H9 (cell line): Measurements from ENCODE around the gene ETNPPL. TPM values are rescaled to one million over a fixed set of nuclear protein-coding genes. Genes with fewer than 3 reads are reported as not detected.

Source experiments
- DNase-seq: peaks from one replicate; pipeline ENCODE4 v3.0.0-alpha.2; 2017
- H2AFZ ChIP-seq: one replicate; pipeline ENCODE4 v1.6.1; 2013; ENCODE audit warnings: mild to moderate bottlenecking, low read length, control low read depth, moderate library complexity
- H2AK5ac ChIP-seq: 2 replicates; pipeline ENCODE4 v1.6.1; 2013; ENCODE audit warnings: low read length, control low read depth, mixed read lengths; ENCODE audit not compliant: insufficient read length
- H2BK120ac ChIP-seq: one replicate; pipeline ENCODE4 v1.6.1; 2013; ENCODE audit warnings: low read depth, mild to moderate bottlenecking, low read length, control low read depth, inconsistent platforms; ENCODE audit not compliant: poor library complexity, severe bottlenecking
- H2BK12ac ChIP-seq: 2 replicates; pipeline ENCODE4 v1.6.1; 2013; ENCODE audit warnings: low read length, control low read depth, mixed read lengths, low read depth; ENCODE audit not compliant: insufficient read length
- H2BK15ac ChIP-seq: 2 replicates; pipeline ENCODE4 v1.6.1; 2013; ENCODE audit warnings: low read depth, low read length, control low read depth
- H2BK20ac ChIP-seq: one replicate; pipeline ENCODE4 v1.6.1; 2013; ENCODE audit warnings: low read depth, mild to moderate bottlenecking, low read length, control low read depth, inconsistent platforms; ENCODE audit not compliant: poor library complexity, severe bottlenecking
- H2BK5ac ChIP-seq: 2 replicates; pipeline ENCODE4 v1.6.1; 2013; ENCODE audit warnings: low read length, control low read depth, mixed read lengths; ENCODE audit not compliant: insufficient read length
- H3K14ac ChIP-seq: 2 replicates; pipeline ENCODE4 v1.6.1; 2013; ENCODE audit warnings: low read length, control low read depth; ENCODE audit not compliant: insufficient read depth
- H3K18ac ChIP-seq: 2 replicates; pipeline ENCODE4 v1.6.1; 2013; ENCODE audit warnings: low read depth, mild to moderate bottlenecking, mixed read lengths, low read length, control low read depth; ENCODE audit not compliant: insufficient read length
- H3K23ac ChIP-seq: 2 replicates; pipeline ENCODE4 v1.6.1; 2013; ENCODE audit warnings: low read length, control low read depth, mixed read lengths, low read depth; ENCODE audit not compliant: insufficient read length
- H3K23me2 ChIP-seq: 2 replicates; pipeline ENCODE4 v1.6.1; 2013; ENCODE audit warnings: low read depth, mild to moderate bottlenecking, mixed read lengths, low read length, control low read depth; ENCODE audit not compliant: insufficient read length, poor library complexity, severe bottlenecking
- H3K27ac ChIP-seq: 2 replicates; pipeline ENCODE4 v1.5.1; 2013; ENCODE audit warnings: low read length, control low read depth, mixed read lengths, low read depth; ENCODE audit not compliant: insufficient read length
- H3K27me3 ChIP-seq: 2 replicates; pipeline ENCODE4 v1.6.1; 2013; ENCODE audit warnings: low read length, control low read depth, inconsistent platforms; ENCODE audit not compliant: insufficient read depth
- H3K4ac ChIP-seq: 2 replicates; pipeline ENCODE4 v1.6.1; 2013; ENCODE audit warnings: low read depth, mild to moderate bottlenecking, control low read depth, inconsistent platforms, low read length, moderate library complexity
- H3K4me1 ChIP-seq: 2 replicates; pipeline ENCODE4 v1.6.1; 2013; ENCODE audit warnings: low read length, control low read depth, inconsistent platforms; ENCODE audit not compliant: insufficient read depth
- H3K4me2 ChIP-seq: 2 replicates; pipeline ENCODE4 v1.6.1; 2013; ENCODE audit warnings: low read length, control low read depth, mixed read lengths; ENCODE audit not compliant: insufficient read length, insufficient read depth
- H3K56ac ChIP-seq: 2 replicates; pipeline ENCODE4 v1.6.1; 2013; ENCODE audit warnings: low read depth, mild to moderate bottlenecking, mixed read lengths, low read length, control low read depth; ENCODE audit not compliant: insufficient read length
- H3K79me1 ChIP-seq: 2 replicates; pipeline ENCODE4 v1.6.1; 2013; ENCODE audit warnings: low read depth, mild to moderate bottlenecking, moderate library complexity, low read length, control low read depth, inconsistent platforms; ENCODE audit not compliant: insufficient read depth, poor library complexity, severe bottlenecking
- H3K79me2 ChIP-seq: 2 replicates; pipeline ENCODE4 v1.6.1; 2013; ENCODE audit warnings: low read length, control low read depth, inconsistent platforms; ENCODE audit not compliant: insufficient read depth
- H3K9ac ChIP-seq: 2 replicates; pipeline ENCODE4 v1.6.1; 2013; ENCODE audit warnings: low read length, control low read depth, mixed read lengths; ENCODE audit not compliant: insufficient read length; ENCODE audit errors: extremely low read depth
- H3K9me3 ChIP-seq: one replicate; pipeline ENCODE4 v1.6.1; 2013; ENCODE audit warnings: low read depth, low read length, inconsistent platforms; ENCODE audit not compliant: control insufficient read depth
- H3T11ph ChIP-seq: one replicate; pipeline ENCODE4 v1.6.1; 2013; ENCODE audit warnings: mild to moderate bottlenecking, low read length, control low read depth, inconsistent platforms
- H4K20me1 ChIP-seq: one replicate; pipeline ENCODE4 v1.6.1; 2013; ENCODE audit not compliant: control insufficient read depth, insufficient read length, insufficient read depth
- H4K5ac ChIP-seq: 2 replicates; pipeline ENCODE4 v1.6.1; 2013; ENCODE audit warnings: low read depth, mild to moderate bottlenecking, mixed read lengths, low read length, control low read depth; ENCODE audit not compliant: insufficient read length
- H4K8ac ChIP-seq: replicated peaks from 2 replicates; pipeline ENCODE4 v1.6.1; 2013; ENCODE audit warnings: low read length, control low read depth, mixed read lengths, low read depth; ENCODE audit not compliant: insufficient read length
- H4K91ac ChIP-seq: 2 replicates; pipeline ENCODE4 v1.6.1; 2013; ENCODE audit warnings: low read depth, mild to moderate bottlenecking, moderate library complexity, mixed read lengths, low read length, control low read depth; ENCODE audit not compliant: insufficient read length
- H3K27ac Mint-ChIP-seq, 3 experiments: 2 replicates in 2 of 3; 3 replicates in 1 of 3; pipeline ENCODE4 v1.8.0; 2020 to 2021; ENCODE audit warnings: mixed read lengths in 3 of 3, mild to moderate bottlenecking in 1 of 3, moderate library complexity in 1 of 3
- H3K27me3 Mint-ChIP-seq: 2 replicates; pipeline ENCODE4 v1.8.0; 2021; ENCODE audit warnings: low read depth, mild to moderate bottlenecking, moderate library complexity, mixed read lengths
- H3K36me3 Mint-ChIP-seq, 3 experiments: 2 replicates in 2 of 3; 3 replicates in 1 of 3; pipeline ENCODE4 v1.8.0; 2020 to 2021; ENCODE audit warnings: low read depth in 3 of 3, mixed read lengths in 3 of 3; ENCODE audit not compliant: insufficient read depth in 1 of 3
- H3K4me1 Mint-ChIP-seq, 2 experiments: 2 replicates each; pipeline ENCODE4 v1.8.0; 2020; ENCODE audit warnings: mixed read lengths in 2 of 2
- H3K4me3 Mint-ChIP-seq, 2 experiments: 2 replicates in 1 of 2; 3 replicates in 1 of 2; pipeline ENCODE4 v1.8.0; 2020 to 2021; ENCODE audit warnings: mild to moderate bottlenecking in 2 of 2, mixed read lengths in 2 of 2, moderate library complexity in 1 of 2
- H3K9me3 Mint-ChIP-seq, 2 experiments: 2 replicates in 1 of 2; 3 replicates in 1 of 2; pipeline ENCODE4 v1.8.0; 2020; ENCODE audit warnings: mild to moderate bottlenecking in 2 of 2, mixed read lengths in 2 of 2, moderate library complexity in 1 of 2
- CTCF ChIP-seq: fragments of 200-600 bp; sonication (generic); conservative IDR thresholded peaks from 3 replicates; pipeline ENCODE4 v1.8.0; 2021; ENCODE audit warnings: antibody characterized with exemption, mild to moderate bottlenecking
- WGBS: extraction: QIAGEN DNeasy Blood & Tissue Kit; methylation state at CpG from one replicate; pipeline ENCODE4 v1.1.7; 2013; ENCODE audit warnings: missing lambda C conversion rate, low lambda C conversion rate, mixed read lengths; ENCODE audit not compliant: insufficient read length; ENCODE audit errors: extremely low coverage; 5-methylcytosine and 5-hydroxymethylcytosine counted together
- total RNA-seq: library from RNA; stranded (reverse); gene quantifications from 2 replicates; pipeline ENCODE4 v1.2.1, GENCODE V29; 2021

Gene ETNPPL
- total RNA-seq, 1 experiment from 2014 or later: 1.3 TPM

- Histone ChIP-seq H2AFZ (no peak overlapping the region), H4K20me1 (no peaks in the 10 kb centered on the region), H4K91ac (no peak overlapping the region), H3K23ac (no peak overlapping the region), H2BK15ac (no peak overlapping the region), H4K8ac (no peak overlapping the region), H4K5ac (no peak overlapping the region), H3K27me3 (no peaks in the 10 kb centered on the region), H3K79me1 (no peaks in the 10 kb centered on the region), H2BK5ac (no peak overlapping the region), H3K4ac (no peak overlapping the region), H2AK5ac (no peak overlapping the region), H3K79me2 (no peaks in the 10 kb centered on the region), H2BK120ac (no peak overlapping the region), H3T11ph (no peak overlapping the region), H3K18ac (no peak overlapping the region), H3K9ac (no peak overlapping the region), H2BK20ac (no peak overlapping the region), H3K9me3 (peaks cover 7% of the 10 kb centered on the region), H3K27ac (no peak overlapping the region), H3K4me2 (no peak overlapping the region), H2BK12ac (no peak overlapping the region), H3K23me2 (no peaks in the 10 kb centered on the region), H3K56ac (no peak overlapping the region), H3K14ac (no peak overlapping the region), H3K4me1 (no peaks in the 10 kb centered on the region)
- H3K4me1 Mint-ChIP-seq: no peaks in the 10 kb centered on the region
- DNase-seq: no peak
- peaks cover 49 to 50% of the 10 kb centered on the region in 2 experiments for H3K9me3 Mint-ChIP-seq
- TF ChIP-seq CTCF: no peak
- WGBS: no CpG with 5 or more reads among the region's 1 CpG
- H3K27me3 Mint-ChIP-seq: peaks cover 1% of the 10 kb centered on the region
- no peak overlapping the region for H3K27ac Mint-ChIP-seq
- no peak overlapping the region for H3K4me3 Mint-ChIP-seq
- peaks cover 19 to 38% (median 27%) of the 10 kb centered on the region in 3 experiments for H3K36me3 Mint-ChIP-seq
Measured at GRCh38 chr4:108725457-108725856, 37.4 kb downstream of the ETNPPL start.
